Thoracic aorta (tissue), 2 donors: Measurements from ENCODE around the gene SLC6A6. TPM values are rescaled to one million over a fixed set of nuclear protein-coding genes. Genes with fewer than 3 reads are reported as not detected.

ENCODE experiments used
- ATAC-seq: fragments of 150-250 bp; one replicate; pipeline ENCODE4 v1.8.0; 2017; ENCODE audit warnings: low read depth; ENCODE audit not compliant: insufficient number of reproducible peaks, low FRiP score
- DNase-seq: peaks from one replicate; pipeline ENCODE4 v3.0.0-alpha.2; 2020; ENCODE audit warnings: low spot score
- H3K27ac ChIP-seq, 2 donors: fragments of 200-600 bp; sonication (generic); 1 replicate in 1 of 2; 2 replicates in 1 of 2; pipeline ENCODE4 v1.5.1; 2016; ENCODE audit warnings: mild to moderate bottlenecking in 2 of 2, moderate library complexity in 2 of 2
- H3K27me3 ChIP-seq: fragments of 200-600 bp; sonication (generic); replicated peaks from 2 replicates; pipeline ENCODE4 v1.6.0; 2016; ENCODE audit warnings: mild to moderate bottlenecking; ENCODE audit not compliant: insufficient read depth
- H3K36me3 ChIP-seq: fragments of 200-600 bp; sonication (generic); one replicate; pipeline ENCODE4 v1.5.1; 2016
- H3K4me1 ChIP-seq, 2 donors: fragments of 200-600 bp; sonication (generic); 1 replicate in 1 of 2; 2 replicates in 1 of 2; pipeline versions ENCODE4 v1.5.1 to v1.6.0; 2016; ENCODE audit warnings: low read depth in 2 of 2, mild to moderate bottlenecking in 1 of 2; ENCODE audit not compliant: control insufficient read depth in 1 of 2
- H3K4me3 ChIP-seq: fragments of 200-600 bp; sonication (generic); 2 replicates; pipeline ENCODE4 v1.5.1; 2016; ENCODE audit warnings: mild to moderate bottlenecking
- H3K9me3 ChIP-seq: fragments of 200-600 bp; sonication (generic); 2 replicates; pipeline ENCODE4 v1.5.1; 2016
- CTCF ChIP-seq: fragments of 200-600 bp; sonication (generic); IDR thresholded peaks from one replicate; pipeline ENCODE4 v1.5.1; 2019; ENCODE audit warnings: antibody characterized with exemption
- total RNA-seq, 2 donors: library from RNA; depleted of rRNA; stranded (reverse); fragments of >200 nt; gene quantifications; one replicate each; pipeline versions ENCODE4 v1.1.0 to v1.2.3, GENCODE V29; 2016

The SLC6A6 gene
- total RNA-seq, 2 donors from 2014 or later = 33.5 to 45.5 TPM

DNA sequence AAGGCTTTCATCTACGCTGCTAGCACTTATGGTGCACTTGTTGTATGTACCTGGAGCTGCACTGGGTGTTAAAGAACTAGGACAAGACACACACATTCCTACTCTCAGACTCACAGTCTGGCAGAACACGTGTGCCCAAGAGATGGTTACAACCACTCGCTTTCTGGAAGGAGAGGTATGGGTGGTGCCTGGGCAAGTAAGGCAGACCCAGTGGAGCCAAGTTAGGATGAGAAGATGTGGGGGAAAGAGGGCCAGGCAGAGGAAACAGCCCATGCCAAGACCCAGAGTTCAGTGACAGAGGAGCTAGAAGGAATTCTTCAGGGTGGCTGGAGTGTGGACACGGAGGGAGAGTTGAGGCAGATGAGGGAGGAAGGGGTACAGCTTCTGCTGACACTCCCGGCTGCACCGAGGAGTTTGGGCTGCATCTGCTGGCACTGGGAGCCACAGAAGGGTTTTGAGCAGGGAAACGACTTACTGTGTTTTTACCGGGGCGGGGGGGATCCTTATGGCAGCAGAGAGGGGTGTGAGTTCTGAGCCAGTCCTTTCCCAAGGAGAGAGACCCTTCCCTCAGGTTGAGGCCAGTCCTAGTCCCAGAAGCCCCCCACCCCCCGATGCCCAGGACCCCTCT, 78.7 kb downstream of the SLC6A6 start:
- Histone ChIP-seq H3K4me1 (peaks cover 0 to 11% of the 10 kb centered on the region in 2 donors), H3K27ac (no peak overlapping the region), H3K27me3 (no peaks in the 10 kb centered on the region), H3K4me3 (no peak overlapping the region), H3K9me3 (no peaks in the 10 kb centered on the region), H3K36me3 (peaks cover 26% of the 10 kb centered on the region)
- DNase-seq (no peak), ATAC-seq (no peak)
- no peak for TF ChIP-seq CTCF

GRCh38 chr3:14481646-14482036, 79.2 kb downstream of the SLC6A6 start:
- no peak overlapping the region for H3K27ac ChIP-seq
- H3K36me3 ChIP-seq = peaks cover 29% of the 10 kb centered on the region
- ATAC-seq = no peak
- no peaks in the 10 kb centered on the region for H3K27me3 ChIP-seq
- peaks cover 0 to 11% of the 10 kb centered on the region in 2 donors for H3K4me1 ChIP-seq
- H3K4me3 ChIP-seq = no peak overlapping the region
- TF ChIP-seq CTCF = no peak
- no peaks in the 10 kb centered on the region for H3K9me3 ChIP-seq
- DNase-seq = no peak

DNA sequence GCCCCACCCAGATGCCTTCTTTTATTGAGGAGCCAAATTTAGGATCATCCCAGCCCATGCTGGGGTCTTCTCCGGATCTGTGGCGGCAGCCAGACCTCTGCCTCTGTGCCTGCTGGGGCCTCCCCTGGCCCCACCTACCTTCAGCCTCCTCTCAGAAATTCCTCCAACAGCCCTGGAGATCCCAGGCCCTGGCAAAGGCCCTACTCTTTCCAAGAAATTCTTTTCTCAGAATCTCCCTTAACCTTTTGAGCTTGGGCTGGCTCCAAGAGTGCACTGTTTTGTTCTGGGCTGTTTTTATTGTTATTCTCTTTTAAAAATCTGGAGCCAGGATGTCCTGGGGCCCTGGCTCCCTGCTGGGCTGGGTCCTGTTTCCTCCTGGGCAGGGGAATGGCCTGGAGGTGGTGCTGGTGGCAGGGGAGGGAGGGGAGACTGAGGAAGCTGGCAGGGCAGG, 79.9 kb downstream of the SLC6A6 start:
- H3K4me1 ChIP-seq = peaks cover 0 to 11% of the 10 kb centered on the region in 2 donors
- no peak overlapping the region for H3K27ac ChIP-seq
- H3K4me3 ChIP-seq = no peak overlapping the region
- DNase-seq (no peak), ATAC-seq (no peak)
- peaks cover 27% of the 10 kb centered on the region for H3K36me3 ChIP-seq
- H3K27me3 ChIP-seq = no peaks in the 10 kb centered on the region
- TF ChIP-seq CTCF = no peak
- no peaks in the 10 kb centered on the region for H3K9me3 ChIP-seq

GRCh38 chr3:14483286-14483685, 80.9 kb downstream of the SLC6A6 start:
- no peak for TF ChIP-seq CTCF
- Histone ChIP-seq H3K4me3 (no peak overlapping the region), H3K27ac (no peak overlapping the region), H3K9me3 (no peaks in the 10 kb centered on the region), H3K27me3 (no peaks in the 10 kb centered on the region), H3K4me1 (peaks cover 0 to 18% of the 10 kb centered on the region in 2 donors), H3K36me3 (peaks cover 24% of the 10 kb centered on the region)
- ATAC-seq (no peak), DNase-seq (no peak)

- TF ChIP-seq CTCF = no peak
- Histone ChIP-seq H3K4me1 (peaks cover 0 to 27% of the 10 kb centered on the region in 2 donors), H3K27ac (no peak overlapping the region), H3K27me3 (no peaks in the 10 kb centered on the region), H3K4me3 (no peak overlapping the region), H3K36me3 (peaks cover 18% of the 10 kb centered on the region), H3K9me3 (no peaks in the 10 kb centered on the region)
- no peak for ATAC-seq
- DNase-seq = no peak
Observed at GRCh38 chr3:14484741-14485140, 82.3 kb downstream of the SLC6A6 start.
